SK-N-SH (cell line): ENCODE results near the gene FRS2.
"Not testable (repeated sequence)": the region's sequence is repeated elsewhere in the genome, so short reads cannot be mapped to it uniquely, and the experiment has no call there.

Experiments
- CHD2 ChIP-seq: fragments of 150-350 bp; IDR thresholded peaks from 2 replicates; pipeline ENCODE4 v1.6.1; 2018; ENCODE audit warnings: low read length; ENCODE audit not compliant: partially characterized antibody
- EP300 ChIP-seq, 2 experiments: IDR thresholded peaks; 2 replicates each; pipeline versions ENCODE4 v1.4.0 to v1.6.1; 2012; ENCODE audit warnings: borderline replicate concordance in 1 of 2, low read depth in 1 of 2, low read length in 1 of 2
- EZH2phosphoT487 ChIP-seq: fragments of 200-600 bp; sonication (generic); IDR thresholded peaks from 2 replicates; pipeline ENCODE4 v1.6.1; 2017; ENCODE audit warnings: low read depth, mixed run types, mild to moderate bottlenecking, antibody characterized with exemption, moderate library complexity, borderline replicate concordance
- FOXJ3 ChIP-seq: sonication (generic); formaldehyde crosslinking; IDR thresholded peaks from 2 replicates; pipeline ENCODE4 v1.5.1; 2020; ENCODE audit warnings: mild to moderate bottlenecking, missing genetic modification reagents
- GABPA ChIP-seq: IDR thresholded peaks from 2 replicates; pipeline ENCODE4 v1.4.0; 2012; ENCODE audit warnings: low read depth, mild to moderate bottlenecking
- NRF1 ChIP-seq: IDR thresholded peaks from 2 replicates; pipeline ENCODE4 v1.6.1; 2012; ENCODE audit warnings: low read depth, mild to moderate bottlenecking, low read length
- POLR2AphosphoS5 ChIP-seq: IDR thresholded peaks from 2 replicates; pipeline ENCODE4 v1.6.1; 2012; ENCODE audit warnings: low read depth, low read length
- RAD21 ChIP-seq: IDR thresholded peaks from 2 replicates; pipeline ENCODE4 v1.6.1; 2012; ENCODE audit warnings: mild to moderate bottlenecking, low read length
- SIN3A ChIP-seq: IDR thresholded peaks from 2 replicates; pipeline ENCODE4 v1.6.1; 2012; ENCODE audit warnings: low read depth, mild to moderate bottlenecking, low read length, moderate library complexity, borderline replicate concordance
- TAF1 ChIP-seq: IDR thresholded peaks from 2 replicates; pipeline ENCODE4 v1.6.1; 2012; ENCODE audit warnings: low read depth, mild to moderate bottlenecking, low read length, moderate library complexity, borderline replicate concordance
- TEAD4 ChIP-seq: IDR thresholded peaks from 2 replicates; pipeline ENCODE4 v1.4.0; 2012; ENCODE audit warnings: mild to moderate bottlenecking, borderline replicate concordance; ENCODE audit not compliant: insufficient read depth
- TF ChIP-seq, protein P1 (sequence below): fragments of 200-600 bp; sonication (generic); IDR thresholded peaks from 2 replicates; pipeline ENCODE4 v1.6.1; 2017; ENCODE audit warnings: antibody characterized with exemption, mild to moderate bottlenecking, moderate library complexity
- TF ChIP-seq, protein P2 (sequence below): IDR thresholded peaks from 2 replicates; pipeline ENCODE4 v1.6.1; 2012; ENCODE audit warnings: mild to moderate bottlenecking, low read depth, low read length, moderate library complexity
- TF ChIP-seq, protein P3 (sequence below): IDR thresholded peaks from 2 replicates; pipeline ENCODE4 v1.4.0; 2012; ENCODE audit warnings: low read depth, borderline replicate concordance

DNA sequence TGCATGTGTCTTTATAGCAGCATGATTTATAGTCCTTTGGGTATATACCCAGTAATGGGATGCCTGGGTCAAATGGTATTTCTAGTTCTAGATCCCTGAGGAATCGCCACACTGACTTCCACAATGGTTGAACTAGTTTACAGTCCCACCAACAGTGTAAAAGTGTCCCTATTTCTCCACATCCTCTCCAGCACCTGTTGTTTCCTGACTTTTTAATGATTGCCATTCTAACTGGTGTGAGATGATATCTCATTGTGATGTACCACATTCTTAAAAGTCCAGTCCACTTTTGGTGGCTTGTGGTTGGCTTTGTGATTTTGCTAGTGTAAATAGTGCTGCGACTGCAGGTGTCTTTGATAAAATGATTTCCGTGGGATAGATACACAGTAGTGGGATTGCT, 134.1 kb downstream of the FRS2 start:
- TF ChIP-seq, protein P1, sequence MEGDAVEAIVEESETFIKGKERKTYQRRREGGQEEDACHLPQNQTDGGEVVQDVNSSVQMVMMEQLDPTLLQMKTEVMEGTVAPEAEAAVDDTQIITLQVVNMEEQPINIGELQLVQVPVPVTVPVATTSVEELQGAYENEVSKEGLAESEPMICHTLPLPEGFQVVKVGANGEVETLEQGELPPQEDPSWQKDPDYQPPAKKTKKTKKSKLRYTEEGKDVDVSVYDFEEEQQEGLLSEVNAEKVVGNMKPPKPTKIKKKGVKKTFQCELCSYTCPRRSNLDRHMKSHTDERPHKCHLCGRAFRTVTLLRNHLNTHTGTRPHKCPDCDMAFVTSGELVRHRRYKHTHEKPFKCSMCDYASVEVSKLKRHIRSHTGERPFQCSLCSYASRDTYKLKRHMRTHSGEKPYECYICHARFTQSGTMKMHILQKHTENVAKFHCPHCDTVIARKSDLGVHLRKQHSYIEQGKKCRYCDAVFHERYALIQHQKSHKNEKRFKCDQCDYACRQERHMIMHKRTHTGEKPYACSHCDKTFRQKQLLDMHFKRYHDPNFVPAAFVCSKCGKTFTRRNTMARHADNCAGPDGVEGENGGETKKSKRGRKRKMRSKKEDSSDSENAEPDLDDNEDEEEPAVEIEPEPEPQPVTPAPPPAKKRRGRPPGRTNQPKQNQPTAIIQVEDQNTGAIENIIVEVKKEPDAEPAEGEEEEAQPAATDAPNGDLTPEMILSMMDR = not testable (repeated sequence)
- not testable (repeated sequence) for TF ChIP-seq POLR2AphosphoS5; GABPA; EP300 (IDR thresholded peaks at IDR 0.05; ENCODE audit: borderline replicate concordance in 1 of 2, low read depth in 1 of 2, low read length in 1 of 2); FOXJ3 (CRISPR knock-in tag); TAF1; TEAD4; CHD2; EZH2phosphoT487; SIN3A; NRF1; RAD21
- TF ChIP-seq, protein P2, sequence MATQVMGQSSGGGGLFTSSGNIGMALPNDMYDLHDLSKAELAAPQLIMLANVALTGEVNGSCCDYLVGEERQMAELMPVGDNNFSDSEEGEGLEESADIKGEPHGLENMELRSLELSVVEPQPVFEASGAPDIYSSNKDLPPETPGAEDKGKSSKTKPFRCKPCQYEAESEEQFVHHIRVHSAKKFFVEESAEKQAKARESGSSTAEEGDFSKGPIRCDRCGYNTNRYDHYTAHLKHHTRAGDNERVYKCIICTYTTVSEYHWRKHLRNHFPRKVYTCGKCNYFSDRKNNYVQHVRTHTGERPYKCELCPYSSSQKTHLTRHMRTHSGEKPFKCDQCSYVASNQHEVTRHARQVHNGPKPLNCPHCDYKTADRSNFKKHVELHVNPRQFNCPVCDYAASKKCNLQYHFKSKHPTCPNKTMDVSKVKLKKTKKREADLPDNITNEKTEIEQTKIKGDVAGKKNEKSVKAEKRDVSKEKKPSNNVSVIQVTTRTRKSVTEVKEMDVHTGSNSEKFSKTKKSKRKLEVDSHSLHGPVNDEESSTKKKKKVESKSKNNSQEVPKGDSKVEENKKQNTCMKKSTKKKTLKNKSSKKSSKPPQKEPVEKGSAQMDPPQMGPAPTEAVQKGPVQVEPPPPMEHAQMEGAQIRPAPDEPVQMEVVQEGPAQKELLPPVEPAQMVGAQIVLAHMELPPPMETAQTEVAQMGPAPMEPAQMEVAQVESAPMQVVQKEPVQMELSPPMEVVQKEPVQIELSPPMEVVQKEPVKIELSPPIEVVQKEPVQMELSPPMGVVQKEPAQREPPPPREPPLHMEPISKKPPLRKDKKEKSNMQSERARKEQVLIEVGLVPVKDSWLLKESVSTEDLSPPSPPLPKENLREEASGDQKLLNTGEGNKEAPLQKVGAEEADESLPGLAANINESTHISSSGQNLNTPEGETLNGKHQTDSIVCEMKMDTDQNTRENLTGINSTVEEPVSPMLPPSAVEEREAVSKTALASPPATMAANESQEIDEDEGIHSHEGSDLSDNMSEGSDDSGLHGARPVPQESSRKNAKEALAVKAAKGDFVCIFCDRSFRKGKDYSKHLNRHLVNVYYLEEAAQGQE = not testable (repeated sequence)
- TF ChIP-seq, protein P3, sequence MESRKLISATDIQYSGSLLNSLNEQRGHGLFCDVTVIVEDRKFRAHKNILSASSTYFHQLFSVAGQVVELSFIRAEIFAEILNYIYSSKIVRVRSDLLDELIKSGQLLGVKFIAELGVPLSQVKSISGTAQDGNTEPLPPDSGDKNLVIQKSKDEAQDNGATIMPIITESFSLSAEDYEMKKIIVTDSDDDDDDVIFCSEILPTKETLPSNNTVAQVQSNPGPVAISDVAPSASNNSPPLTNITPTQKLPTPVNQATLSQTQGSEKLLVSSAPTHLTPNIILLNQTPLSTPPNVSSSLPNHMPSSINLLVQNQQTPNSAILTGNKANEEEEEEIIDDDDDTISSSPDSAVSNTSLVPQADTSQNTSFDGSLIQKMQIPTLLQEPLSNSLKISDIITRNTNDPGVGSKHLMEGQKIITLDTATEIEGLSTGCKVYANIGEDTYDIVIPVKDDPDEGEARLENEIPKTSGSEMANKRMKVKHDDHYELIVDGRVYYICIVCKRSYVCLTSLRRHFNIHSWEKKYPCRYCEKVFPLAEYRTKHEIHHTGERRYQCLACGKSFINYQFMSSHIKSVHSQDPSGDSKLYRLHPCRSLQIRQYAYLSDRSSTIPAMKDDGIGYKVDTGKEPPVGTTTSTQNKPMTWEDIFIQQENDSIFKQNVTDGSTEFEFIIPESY = not testable (repeated sequence)
